ENCODE measurements around the gene CAPN11.

CAPN11 gene

GRCh38 chr6:44171899-44172546, 13.4 kb downstream of the CAPN11 start:
- no peaks in the 10 kb centered on the region for H3K27me3 ChIP-seq (ENCODE audit: control insufficient read depth, insufficient read depth, low read length, poor library complexity, severe bottlenecking)
- WGBS, 2 experiments: 81 to 87% methylated on average over 12 of the region's 12 CpGs
- no peaks in the 10 kb centered on the region for H3K9me3 ChIP-seq (ENCODE audit: control insufficient read depth, low read length)
- H3K4me1 ChIP-seq (ENCODE audit: control insufficient read depth, insufficient read depth, low read length): no peaks in the 10 kb centered on the region
- no peak overlapping the region for H3K4me3 ChIP-seq (ENCODE audit: insufficient read depth, low read depth, low read length)
- H3K36me3 ChIP-seq (ENCODE audit: control insufficient read depth, insufficient read depth, low read length): no peaks in the 10 kb centered on the region
- H3K27ac ChIP-seq (ENCODE audit: insufficient read depth, low read depth, low read length, poor library complexity, severe bottlenecking): no peak overlapping the region

- Histone ChIP-seq H3K4me3 (ENCODE audit: insufficient read depth, low read depth, low read length) (no peak overlapping the region), H3K27me3 (ENCODE audit: control insufficient read depth, insufficient read depth, low read length, poor library complexity, severe bottlenecking) (no peaks in the 10 kb centered on the region), H3K36me3 (ENCODE audit: control insufficient read depth, insufficient read depth, low read length) (no peaks in the 10 kb centered on the region), H3K27ac (ENCODE audit: insufficient read depth, low read depth, low read length, poor library complexity, severe bottlenecking) (no peak overlapping the region), H3K4me1 (ENCODE audit: control insufficient read depth, insufficient read depth, low read length) (no peaks in the 10 kb centered on the region), H3K9me3 (ENCODE audit: control insufficient read depth, low read length) (no peaks in the 10 kb centered on the region)
- WGBS, 2 experiments: 35 to 37% methylated on average over 15 of the region's 15 CpGs
These were observed 14.3 kb downstream of the CAPN11 start for GRCh38 chr6:44172731-44173500.

- Histone ChIP-seq H3K36me3 (ENCODE audit: control insufficient read depth, insufficient read depth, low read length) (no peaks in the 10 kb centered on the region), H3K4me1 (ENCODE audit: control insufficient read depth, insufficient read depth, low read length) (no peaks in the 10 kb centered on the region), H3K27ac (ENCODE audit: insufficient read depth, low read depth, low read length, poor library complexity, severe bottlenecking) (no peak overlapping the region), H3K9me3 (ENCODE audit: control insufficient read depth, low read length) (no peaks in the 10 kb centered on the region), H3K4me3 (ENCODE audit: insufficient read depth, low read depth, low read length) (no peak overlapping the region), H3K27me3 (ENCODE audit: control insufficient read depth, insufficient read depth, low read length, poor library complexity, severe bottlenecking) (no peaks in the 10 kb centered on the region)
- 91 to 92% methylated on average over 14 to 15 of the region's 15 CpGs for WGBS, 2 experiments
These were observed 17.6 kb downstream of the CAPN11 start for GRCh38 chr6:44176130-44176761.

- Histone ChIP-seq H3K36me3 (ENCODE audit: control insufficient read depth, insufficient read depth, low read length) (no peaks in the 10 kb centered on the region), H3K27me3 (ENCODE audit: control insufficient read depth, insufficient read depth, low read length, poor library complexity, severe bottlenecking) (no peaks in the 10 kb centered on the region), H3K27ac (ENCODE audit: insufficient read depth, low read depth, low read length, poor library complexity, severe bottlenecking) (no peak overlapping the region), H3K4me1 (ENCODE audit: control insufficient read depth, insufficient read depth, low read length) (no peaks in the 10 kb centered on the region), H3K4me3 (ENCODE audit: insufficient read depth, low read depth, low read length) (no peak overlapping the region), H3K9me3 (ENCODE audit: control insufficient read depth, low read length) (no peaks in the 10 kb centered on the region)
- 88% methylated on average over 24 of the region's 24 CpGs for WGBS, 2 experiments
These were observed 18.3 kb downstream of the CAPN11 start for GRCh38 chr6:44176762-44177509.

GRCh38 chr6:44177691-44178423, 19.2 kb downstream of the CAPN11 start:
- WGBS, 2 experiments: 89 to 90% methylated on average over 13 of the region's 13 CpGs
- no peak overlapping the region for H3K27ac ChIP-seq (ENCODE audit: insufficient read depth, low read depth, low read length, poor library complexity, severe bottlenecking)
- no peaks in the 10 kb centered on the region for H3K9me3 ChIP-seq (ENCODE audit: control insufficient read depth, low read length)
- H3K4me3 ChIP-seq (ENCODE audit: insufficient read depth, low read depth, low read length): no peak overlapping the region
- H3K36me3 ChIP-seq (ENCODE audit: control insufficient read depth, insufficient read depth, low read length): no peaks in the 10 kb centered on the region
- H3K27me3 ChIP-seq (ENCODE audit: control insufficient read depth, insufficient read depth, low read length, poor library complexity, severe bottlenecking): no peaks in the 10 kb centered on the region
- H3K4me1 ChIP-seq (ENCODE audit: control insufficient read depth, insufficient read depth, low read length): no peaks in the 10 kb centered on the region

- Histone ChIP-seq H3K27me3 (ENCODE audit: control insufficient read depth, insufficient read depth, low read length, poor library complexity, severe bottlenecking) (no peaks in the 10 kb centered on the region), H3K4me1 (ENCODE audit: control insufficient read depth, insufficient read depth, low read length) (no peaks in the 10 kb centered on the region), H3K36me3 (ENCODE audit: control insufficient read depth, insufficient read depth, low read length) (no peaks in the 10 kb centered on the region), H3K4me3 (ENCODE audit: insufficient read depth, low read depth, low read length) (no peak overlapping the region), H3K27ac (ENCODE audit: insufficient read depth, low read depth, low read length, poor library complexity, severe bottlenecking) (no peak overlapping the region), H3K9me3 (ENCODE audit: control insufficient read depth, low read length) (no peaks in the 10 kb centered on the region)
- WGBS, 2 experiments: 93 to 96% methylated on average over 9 of the region's 9 CpGs
These were observed 19.9 kb downstream of the CAPN11 start for GRCh38 chr6:44178424-44179071.

GRCh38 chr6:44179072-44179536, 20.5 kb downstream of the CAPN11 start:
- H3K9me3 ChIP-seq (ENCODE audit: control insufficient read depth, low read length): no peaks in the 10 kb centered on the region
- WGBS, 2 experiments: 81 to 91% methylated on average over 4 of the region's 4 CpGs
- no peaks in the 10 kb centered on the region for H3K4me1 ChIP-seq (ENCODE audit: control insufficient read depth, insufficient read depth, low read length)
- H3K27ac ChIP-seq (ENCODE audit: insufficient read depth, low read depth, low read length, poor library complexity, severe bottlenecking): no peak overlapping the region
- no peaks in the 10 kb centered on the region for H3K27me3 ChIP-seq (ENCODE audit: control insufficient read depth, insufficient read depth, low read length, poor library complexity, severe bottlenecking)
- no peak overlapping the region for H3K4me3 ChIP-seq (ENCODE audit: insufficient read depth, low read depth, low read length)
- H3K36me3 ChIP-seq (ENCODE audit: control insufficient read depth, insufficient read depth, low read length): no peaks in the 10 kb centered on the region

GRCh38 chr6:44179648-44180047, 21.0 kb downstream of the CAPN11 start:
- no peaks in the 10 kb centered on the region for H3K36me3 ChIP-seq (ENCODE audit: control insufficient read depth, insufficient read depth, low read length)
- no peaks in the 10 kb centered on the region for H3K9me3 ChIP-seq (ENCODE audit: control insufficient read depth, low read length)
- H3K4me3 ChIP-seq (ENCODE audit: insufficient read depth, low read depth, low read length): no peak overlapping the region
- WGBS, 2 experiments: 91 to 94% methylated on average over 7 of the region's 7 CpGs
- no peaks in the 10 kb centered on the region for H3K4me1 ChIP-seq (ENCODE audit: control insufficient read depth, insufficient read depth, low read length)
- H3K27me3 ChIP-seq (ENCODE audit: control insufficient read depth, insufficient read depth, low read length, poor library complexity, severe bottlenecking): no peaks in the 10 kb centered on the region
- no peak overlapping the region for H3K27ac ChIP-seq (ENCODE audit: insufficient read depth, low read depth, low read length, poor library complexity, severe bottlenecking)

GRCh38 chr6:44180406-44180805, 21.8 kb downstream of the CAPN11 start:
- no peaks in the 10 kb centered on the region for H3K36me3 ChIP-seq (ENCODE audit: control insufficient read depth, insufficient read depth, low read length)
- H3K4me3 ChIP-seq (ENCODE audit: insufficient read depth, low read depth, low read length): no peak overlapping the region
- no peaks in the 10 kb centered on the region for H3K4me1 ChIP-seq (ENCODE audit: control insufficient read depth, insufficient read depth, low read length)
- H3K27ac ChIP-seq (ENCODE audit: insufficient read depth, low read depth, low read length, poor library complexity, severe bottlenecking): no peak overlapping the region
- H3K27me3 ChIP-seq (ENCODE audit: control insufficient read depth, insufficient read depth, low read length, poor library complexity, severe bottlenecking): no peaks in the 10 kb centered on the region
- 95 to 98% methylated on average over 4 of the region's 4 CpGs for WGBS, 2 experiments
- no peaks in the 10 kb centered on the region for H3K9me3 ChIP-seq (ENCODE audit: control insufficient read depth, low read length)

Data from ectodermal cell (in vitro differentiated cells).